ENCODE data around the gene KIRREL3.

KIRREL3 gene

DNA sequence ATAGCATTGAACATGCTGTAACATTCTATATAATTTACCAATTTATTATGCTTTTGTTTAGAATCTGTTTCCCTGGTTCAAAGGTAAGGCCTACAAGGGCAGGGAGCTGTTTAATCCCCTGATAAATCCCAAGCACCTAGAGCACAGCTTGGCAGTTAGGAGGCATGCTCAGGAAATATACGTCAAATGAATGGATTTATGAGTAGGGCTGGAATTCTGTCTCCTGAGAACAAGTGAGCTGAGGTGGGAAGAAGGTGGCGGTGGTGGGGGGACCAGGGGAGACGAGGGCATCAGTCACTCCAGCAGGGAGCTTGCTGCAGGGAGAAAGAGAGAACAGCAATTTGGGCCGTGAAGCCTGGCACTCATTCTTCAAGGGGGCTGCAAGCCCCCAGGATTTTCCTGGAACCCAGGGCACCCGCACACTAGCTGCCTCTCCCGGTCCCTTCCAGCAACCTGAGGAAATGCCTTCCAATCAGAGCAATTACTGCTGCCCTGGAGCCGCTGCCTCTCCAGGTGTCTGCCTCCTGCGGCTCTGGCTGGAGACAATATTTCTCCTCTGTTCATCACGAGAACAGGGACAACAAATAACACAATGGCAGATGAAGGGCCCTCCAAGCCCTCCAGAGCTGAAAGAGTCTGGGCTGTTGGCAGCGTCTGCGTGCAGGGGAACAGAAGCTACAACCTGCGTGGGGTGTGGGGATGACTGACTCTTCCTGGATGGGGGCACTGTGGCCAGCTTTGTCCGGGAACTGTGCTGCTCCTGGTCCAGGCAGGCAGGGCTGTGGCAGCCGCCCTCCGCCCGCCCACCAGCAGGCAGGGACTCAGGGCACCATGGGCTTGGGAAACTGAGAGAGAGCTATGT is 411.7 kb downstream of the KIRREL3 start:
- DNase-seq (ENCODE audit: insufficient read length, low spot score) (no peak), FAIRE-seq (no peak)
- TF ChIP-seq POLR2AphosphoS5 (IDR thresholded peaks at IDR 0.05; ENCODE audit: low read depth, low read length) (no peak), POLR2A (IDR thresholded peaks at IDR 0.05; ENCODE audit: low read depth, low read length) (no peak), PAX5 (IDR thresholded peaks at IDR 0.05; ENCODE audit: insufficient read depth, low read length, severe bottlenecking) (no peak), TAF1 (IDR thresholded peaks at IDR 0.05; ENCODE audit: low read depth, low read length) (no peak), SPI1 (IDR thresholded peaks at IDR 0.05; ENCODE audit: low read depth, low read length) (no peak), POU2F2 (IDR thresholded peaks at IDR 0.05; ENCODE audit: low read depth, low read length) (no peak)

DNA sequence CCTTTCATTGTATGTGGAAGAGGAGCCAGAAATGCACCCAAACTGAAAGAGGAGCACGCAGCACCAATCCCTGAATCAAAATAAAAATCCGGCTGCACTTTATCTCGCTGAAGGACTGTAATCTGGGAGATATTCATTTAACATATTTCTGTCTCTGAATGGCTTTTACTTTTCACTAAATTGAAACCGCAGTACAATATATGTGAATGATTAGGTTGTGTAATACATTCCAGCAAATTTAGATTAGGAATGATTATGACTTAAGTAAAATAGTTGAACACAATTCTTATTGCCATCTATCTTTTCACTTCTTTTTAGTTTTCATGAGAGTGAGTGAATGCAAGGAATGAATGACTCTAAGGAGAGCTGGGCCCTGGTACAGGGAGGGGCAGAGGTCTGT is 413.0 kb downstream of the KIRREL3 start:
- no peak for DNase-seq (ENCODE audit: insufficient read length, low spot score)
- no peak for TF ChIP-seq POLR2A (IDR thresholded peaks at IDR 0.05; ENCODE audit: low read depth, low read length)
- TF ChIP-seq POLR2AphosphoS5 (IDR thresholded peaks at IDR 0.05; ENCODE audit: low read depth, low read length), result no peak
- TF ChIP-seq POU2F2 (IDR thresholded peaks at IDR 0.05; ENCODE audit: low read depth, low read length), result no peak
- no peak for TF ChIP-seq SPI1 (IDR thresholded peaks at IDR 0.05; ENCODE audit: low read depth, low read length)
- TF ChIP-seq PAX5 (IDR thresholded peaks at IDR 0.05; ENCODE audit: insufficient read depth, low read length, severe bottlenecking), result no peak
- TF ChIP-seq TAF1 (IDR thresholded peaks at IDR 0.05; ENCODE audit: low read depth, low read length), result no peak
- FAIRE-seq, result no peak

GRCh38 chr11:126585774-126586491 is 414.6 kb downstream of the KIRREL3 start:
- TF ChIP-seq TAF1 (IDR thresholded peaks at IDR 0.05; ENCODE audit: low read depth, low read length) (no peak), POU2F2 (IDR thresholded peaks at IDR 0.05; ENCODE audit: low read depth, low read length) (no peak), PAX5 (IDR thresholded peaks at IDR 0.05; ENCODE audit: insufficient read depth, low read length, severe bottlenecking) (no peak), SPI1 (IDR thresholded peaks at IDR 0.05; ENCODE audit: low read depth, low read length) (no peak), POLR2A (IDR thresholded peaks at IDR 0.05; ENCODE audit: low read depth, low read length) (no peak), POLR2AphosphoS5 (IDR thresholded peaks at IDR 0.05; ENCODE audit: low read depth, low read length) (no peak)
- DNase-seq (ENCODE audit: insufficient read length, low spot score) (no peak), FAIRE-seq (no peak)

DNA sequence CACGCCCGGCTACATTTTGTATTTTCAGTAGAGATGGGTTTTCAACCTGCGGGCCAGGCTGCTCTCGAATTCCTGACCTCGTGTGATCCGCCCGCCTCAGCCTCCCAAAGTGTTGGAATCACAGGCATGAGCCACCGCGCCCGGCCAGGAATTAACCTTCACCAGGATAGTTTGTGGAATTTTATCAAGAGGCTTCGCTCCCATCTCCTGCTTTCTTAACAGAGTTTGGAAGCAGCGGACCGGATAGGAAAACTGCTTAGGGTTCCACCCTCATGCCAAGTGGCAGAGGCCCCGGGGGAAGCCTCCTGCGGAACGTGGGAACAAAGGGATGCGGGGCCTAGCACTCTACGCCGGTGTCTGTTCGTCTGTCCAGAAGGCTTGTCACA is 415.2 kb downstream of the KIRREL3 start:
- TF ChIP-seq POU2F2 (IDR thresholded peaks at IDR 0.05; ENCODE audit: low read depth, low read length) (no peak), POLR2AphosphoS5 (IDR thresholded peaks at IDR 0.05; ENCODE audit: low read depth, low read length) (no peak), TAF1 (IDR thresholded peaks at IDR 0.05; ENCODE audit: low read depth, low read length) (no peak), SPI1 (IDR thresholded peaks at IDR 0.05; ENCODE audit: low read depth, low read length) (no peak), POLR2A (IDR thresholded peaks at IDR 0.05; ENCODE audit: low read depth, low read length) (no peak), PAX5 (IDR thresholded peaks at IDR 0.05; ENCODE audit: insufficient read depth, low read length, severe bottlenecking) (no peak)
- FAIRE-seq, result no peak
- no peak for DNase-seq (ENCODE audit: insufficient read length, low spot score)

DNA sequence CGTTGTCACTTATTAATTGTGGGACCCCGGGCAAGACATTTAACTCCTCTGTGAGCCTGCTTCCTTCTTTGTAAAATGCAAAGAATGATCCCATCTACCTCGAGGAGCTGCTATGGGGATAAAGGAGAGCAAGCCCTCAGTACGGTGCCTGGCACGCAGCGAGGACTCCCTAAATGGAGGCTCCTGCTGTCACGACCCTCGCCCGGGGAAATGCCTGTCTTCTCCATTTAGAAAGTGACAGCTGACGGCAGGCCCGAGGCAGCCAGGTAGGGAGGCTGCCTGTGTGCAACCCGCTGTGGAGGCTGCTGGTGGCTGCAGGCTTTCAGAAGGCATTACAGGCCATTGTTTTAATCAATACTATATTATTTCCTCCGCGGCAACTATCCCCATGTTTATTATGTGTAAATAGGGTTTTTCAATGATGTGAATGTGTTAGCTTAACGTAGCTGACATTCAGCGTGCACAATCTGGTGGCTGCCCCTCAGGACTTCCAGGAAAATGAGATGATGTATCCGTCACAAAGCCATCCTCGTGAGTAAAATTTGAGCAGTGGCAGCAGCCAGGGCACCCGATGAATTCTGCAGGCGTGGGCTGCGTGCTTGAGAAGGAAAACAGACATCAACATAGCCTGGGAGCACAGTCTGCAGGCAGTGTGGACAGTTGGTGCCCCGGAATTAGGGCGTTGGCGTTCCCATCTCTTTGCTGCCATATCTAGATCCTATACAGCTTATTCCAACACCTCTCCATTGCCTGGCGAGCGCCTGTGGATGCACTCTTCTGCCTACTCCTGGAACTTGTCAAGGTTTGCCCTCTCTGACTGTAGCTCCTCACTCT is 416.8 kb downstream of the KIRREL3 start:
- no peak for TF ChIP-seq TAF1 (IDR thresholded peaks at IDR 0.05; ENCODE audit: low read depth, low read length)
- TF ChIP-seq SPI1 (IDR thresholded peaks at IDR 0.05; ENCODE audit: low read depth, low read length), result no peak
- no peak for TF ChIP-seq POLR2AphosphoS5 (IDR thresholded peaks at IDR 0.05; ENCODE audit: low read depth, low read length)
- TF ChIP-seq POU2F2 (IDR thresholded peaks at IDR 0.05; ENCODE audit: low read depth, low read length), result no peak
- TF ChIP-seq POLR2A (IDR thresholded peaks at IDR 0.05; ENCODE audit: low read depth, low read length), result no peak
- TF ChIP-seq PAX5 (IDR thresholded peaks at IDR 0.05; ENCODE audit: insufficient read depth, low read length, severe bottlenecking), result no peak
- no peak for DNase-seq (ENCODE audit: insufficient read length, low spot score)
- no peak for FAIRE-seq

- no peak for DNase-seq (ENCODE audit: insufficient read length, low spot score)
- TF ChIP-seq SPI1 (IDR thresholded peaks at IDR 0.05; ENCODE audit: low read depth, low read length), result no peak
- no peak for TF ChIP-seq POLR2AphosphoS5 (IDR thresholded peaks at IDR 0.05; ENCODE audit: low read depth, low read length)
- no peak for TF ChIP-seq POLR2A (IDR thresholded peaks at IDR 0.05; ENCODE audit: low read depth, low read length)
- no peak for TF ChIP-seq POU2F2 (IDR thresholded peaks at IDR 0.05; ENCODE audit: low read depth, low read length)
- FAIRE-seq, result no peak
These were observed 417.5 kb downstream of the KIRREL3 start for GRCh38 chr11:126583101-126583500.

GRCh38 chr11:126581871-126582648 is 418.5 kb downstream of the KIRREL3 start:
- DNase-seq (ENCODE audit: insufficient read length, low spot score) (no peak), FAIRE-seq (no peak)
- TF ChIP-seq POU2F2 (IDR thresholded peaks at IDR 0.05; ENCODE audit: low read depth, low read length) (no peak), POLR2A (IDR thresholded peaks at IDR 0.05; ENCODE audit: low read depth, low read length) (no peak), PAX5 (IDR thresholded peaks at IDR 0.05; ENCODE audit: insufficient read depth, low read length, severe bottlenecking) (no peak), POLR2AphosphoS5 (IDR thresholded peaks at IDR 0.05; ENCODE audit: low read depth, low read length) (no peak), SPI1 (IDR thresholded peaks at IDR 0.05; ENCODE audit: low read depth, low read length) (no peak), TAF1 (IDR thresholded peaks at IDR 0.05; ENCODE audit: low read depth, low read length) (no peak)

- no peak for FAIRE-seq
- TF ChIP-seq POLR2A (IDR thresholded peaks at IDR 0.05; ENCODE audit: low read depth, low read length) (no peak), TAF1 (IDR thresholded peaks at IDR 0.05; ENCODE audit: low read depth, low read length) (no peak), SPI1 (IDR thresholded peaks at IDR 0.05; ENCODE audit: low read depth, low read length) (no peak), PAX5 (IDR thresholded peaks at IDR 0.05; ENCODE audit: insufficient read depth, low read length, severe bottlenecking) (no peak), POLR2AphosphoS5 (IDR thresholded peaks at IDR 0.05; ENCODE audit: low read depth, low read length) (no peak), POU2F2 (IDR thresholded peaks at IDR 0.05; ENCODE audit: low read depth, low read length) (no peak)
- DNase-seq (ENCODE audit: insufficient read length, low spot score), result no peak
These were observed 422.1 kb downstream of the KIRREL3 start for GRCh38 chr11:126578426-126578825.
